ENCODE data around the gene PRRT3.

PRRT3 gene

DNA sequence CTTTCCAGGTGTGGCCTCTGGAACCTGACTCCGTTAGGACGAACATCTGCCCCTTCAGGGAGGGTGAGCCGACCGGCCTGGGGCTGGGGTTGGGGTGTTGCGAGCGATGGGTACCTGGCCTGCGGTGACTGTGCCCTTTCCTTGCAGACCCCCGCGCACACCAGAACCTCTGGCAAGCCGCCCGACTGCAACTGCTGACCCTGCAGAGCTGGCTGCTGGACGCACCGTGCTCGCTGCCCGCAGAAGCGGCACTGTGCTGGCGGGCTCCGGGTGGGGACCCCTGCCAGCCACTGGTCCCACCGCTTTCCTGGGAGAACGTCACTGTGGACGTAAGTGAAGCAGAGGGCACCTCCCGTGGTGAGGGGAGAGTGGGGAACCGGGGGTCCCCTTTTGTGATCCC lies 24.1 kb downstream of the PRRT3 start:
- no peak for DNase-seq
- Histone ChIP-seq H3K27ac (no peak overlapping the region), H3K4me3 (ENCODE audit: low read depth, low read length) (no peak overlapping the region), H3K36me3 (replicated peaks) (peaks cover 4% of the 10 kb centered on the region), H3K27me3 (replicated peaks) (no peaks in the 10 kb centered on the region)
- TF ChIP-seq, protein P1, sequence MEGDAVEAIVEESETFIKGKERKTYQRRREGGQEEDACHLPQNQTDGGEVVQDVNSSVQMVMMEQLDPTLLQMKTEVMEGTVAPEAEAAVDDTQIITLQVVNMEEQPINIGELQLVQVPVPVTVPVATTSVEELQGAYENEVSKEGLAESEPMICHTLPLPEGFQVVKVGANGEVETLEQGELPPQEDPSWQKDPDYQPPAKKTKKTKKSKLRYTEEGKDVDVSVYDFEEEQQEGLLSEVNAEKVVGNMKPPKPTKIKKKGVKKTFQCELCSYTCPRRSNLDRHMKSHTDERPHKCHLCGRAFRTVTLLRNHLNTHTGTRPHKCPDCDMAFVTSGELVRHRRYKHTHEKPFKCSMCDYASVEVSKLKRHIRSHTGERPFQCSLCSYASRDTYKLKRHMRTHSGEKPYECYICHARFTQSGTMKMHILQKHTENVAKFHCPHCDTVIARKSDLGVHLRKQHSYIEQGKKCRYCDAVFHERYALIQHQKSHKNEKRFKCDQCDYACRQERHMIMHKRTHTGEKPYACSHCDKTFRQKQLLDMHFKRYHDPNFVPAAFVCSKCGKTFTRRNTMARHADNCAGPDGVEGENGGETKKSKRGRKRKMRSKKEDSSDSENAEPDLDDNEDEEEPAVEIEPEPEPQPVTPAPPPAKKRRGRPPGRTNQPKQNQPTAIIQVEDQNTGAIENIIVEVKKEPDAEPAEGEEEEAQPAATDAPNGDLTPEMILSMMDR (IDR thresholded peaks at IDR 0.05; ENCODE audit: low read depth, low read length, missing control alignments), result no peak
- in situ Hi-C loops (cut with HindIII; ENCODE audit: low pct_ligation_motif_present, low sequenced_read_pairs), result no loop called here

- in situ Hi-C loops (cut with HindIII; ENCODE audit: low pct_ligation_motif_present, low sequenced_read_pairs), result no loop called here
- no peak overlapping the region for H3K4me3 ChIP-seq (ENCODE audit: low read depth, low read length)
- no peaks in the 10 kb centered on the region for H3K27me3 ChIP-seq (replicated peaks)
- TF ChIP-seq, protein P1 (IDR thresholded peaks at IDR 0.05; ENCODE audit: low read depth, low read length, missing control alignments), result no peak
- H3K27ac ChIP-seq, result no peak overlapping the region
- DNase-seq, result no peak
- no peaks in the 10 kb centered on the region for H3K36me3 ChIP-seq (replicated peaks)
These were observed 33.8 kb downstream of the PRRT3 start for GRCh38 chr3:9918261-9919038.

DNA sequence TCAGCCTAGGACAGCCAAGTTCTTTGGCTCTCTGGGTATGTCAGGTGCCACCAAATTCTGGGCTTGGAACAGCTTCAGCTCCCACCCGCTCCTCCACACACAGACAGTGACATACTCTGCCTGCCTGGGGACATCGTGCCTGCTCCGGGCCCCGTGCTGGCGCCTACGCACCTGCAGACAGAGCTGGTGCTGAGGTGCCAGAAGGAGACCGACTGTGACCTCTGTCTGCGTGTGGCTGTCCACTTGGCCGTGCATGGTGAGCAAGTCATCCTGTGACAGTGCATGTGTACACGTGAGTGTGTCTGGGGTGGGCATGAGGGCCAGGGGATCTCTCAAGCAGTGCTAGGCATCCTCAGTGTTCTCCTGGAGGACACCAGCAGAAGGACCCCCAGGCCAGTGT lies 34.4 kb downstream of the PRRT3 start:
- no peak overlapping the region for H3K27ac ChIP-seq
- no peak overlapping the region for H3K4me3 ChIP-seq (ENCODE audit: low read depth, low read length)
- no peaks in the 10 kb centered on the region for H3K27me3 ChIP-seq (replicated peaks)
- in situ Hi-C loops (cut with HindIII; ENCODE audit: low pct_ligation_motif_present, low sequenced_read_pairs), result no loop called here
- no peak for DNase-seq
- no peaks in the 10 kb centered on the region for H3K36me3 ChIP-seq (replicated peaks)
- TF ChIP-seq, protein P1 (IDR thresholded peaks at IDR 0.05; ENCODE audit: low read depth, low read length, missing control alignments), result no peak

DNA sequence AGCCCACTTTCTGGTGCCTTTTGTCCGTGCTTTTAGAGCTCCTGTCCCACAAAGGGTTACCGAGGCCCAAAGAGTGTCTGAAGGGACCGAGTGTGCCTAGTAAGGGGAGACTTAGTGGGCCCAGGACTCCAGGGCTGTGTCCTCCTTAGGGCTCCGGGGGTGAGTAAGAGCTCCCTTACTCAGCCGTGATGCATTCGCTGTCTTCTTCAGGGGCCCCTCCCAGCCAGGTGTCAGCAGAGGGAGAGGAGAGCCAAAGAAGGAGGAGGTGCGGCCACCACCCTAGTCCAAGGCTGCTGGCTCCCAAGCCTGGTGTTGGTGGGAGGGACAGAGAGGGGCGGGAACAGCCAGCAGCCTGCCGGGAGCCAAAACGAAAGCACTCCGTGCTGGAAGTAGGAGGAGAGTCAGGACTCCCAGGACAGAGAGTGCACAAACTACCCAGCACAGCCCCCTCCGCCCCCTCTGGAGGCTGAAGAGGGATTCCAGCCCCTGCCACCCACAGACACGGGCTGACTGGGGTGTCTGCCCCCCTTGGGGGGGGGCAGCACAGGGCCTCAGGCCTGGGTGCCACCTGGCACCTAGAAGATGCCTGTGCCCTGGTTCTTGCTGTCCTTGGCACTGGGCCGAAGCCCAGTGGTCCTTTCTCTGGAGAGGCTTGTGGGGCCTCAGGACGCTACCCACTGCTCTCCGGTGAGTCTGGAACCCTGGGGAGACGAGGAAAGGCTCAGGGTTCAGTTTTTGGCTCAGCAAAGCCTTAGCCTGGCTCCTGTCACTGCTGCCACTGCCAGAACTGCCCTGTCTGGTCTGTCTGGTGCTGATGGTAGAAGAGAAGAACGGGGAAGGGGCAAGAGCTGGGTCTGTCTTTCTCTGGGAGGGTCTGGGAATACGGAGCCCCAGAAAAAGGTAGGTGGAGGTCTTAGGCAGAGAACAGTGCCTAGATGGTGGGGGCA lies 35.2 kb downstream of the PRRT3 start, which contains the start of gene IL17RC:
Gene IL17RC, plus strand, starts transcription at position 365 of the 947 bp plus-strand sequence. Its CDS starts 218 bp downstream, at position 583.
- H3K27ac ChIP-seq, result peak within 1 kb of the TSS; percentile 30
- no peaks in the 10 kb centered on the region for H3K36me3 ChIP-seq (replicated peaks)
- H3K27me3 ChIP-seq (replicated peaks), result no peaks in the 10 kb centered on the region
- peak; percentile 79 for DNase-seq
- peak within 1 kb of the TSS; percentile 61 for H3K4me3 ChIP-seq (ENCODE audit: low read depth, low read length)
- in situ Hi-C loops (cut with HindIII; ENCODE audit: low pct_ligation_motif_present, low sequenced_read_pairs), result no loop called here
- TF ChIP-seq, protein P1 (IDR thresholded peaks at IDR 0.05; ENCODE audit: low read depth, low read length, missing control alignments), result no peak

GRCh38 chr3:9916346-9916733 lies 35.9 kb downstream of the PRRT3 start:
- TF ChIP-seq, protein P1 (IDR thresholded peaks at IDR 0.05; ENCODE audit: low read depth, low read length, missing control alignments), result no peak
- H3K36me3 ChIP-seq (replicated peaks), result no peaks in the 10 kb centered on the region
- peak; percentile 42 for DNase-seq
- in situ Hi-C loops (cut with HindIII; ENCODE audit: low pct_ligation_motif_present, low sequenced_read_pairs), result no loop called here
- peak overlapping the region; percentile 30 for H3K27ac ChIP-seq
- H3K27me3 ChIP-seq (replicated peaks), result no peaks in the 10 kb centered on the region
- peak overlapping the region; percentile 52 for H3K4me3 ChIP-seq (ENCODE audit: low read depth, low read length)
